ENCODE results near the gene MFAP3L.
"Not testable (repeated sequence)": the region's sequence is repeated elsewhere in the genome, so short reads cannot be mapped to it uniquely, and the experiment has no call there.

Gene MFAP3L

DNA sequence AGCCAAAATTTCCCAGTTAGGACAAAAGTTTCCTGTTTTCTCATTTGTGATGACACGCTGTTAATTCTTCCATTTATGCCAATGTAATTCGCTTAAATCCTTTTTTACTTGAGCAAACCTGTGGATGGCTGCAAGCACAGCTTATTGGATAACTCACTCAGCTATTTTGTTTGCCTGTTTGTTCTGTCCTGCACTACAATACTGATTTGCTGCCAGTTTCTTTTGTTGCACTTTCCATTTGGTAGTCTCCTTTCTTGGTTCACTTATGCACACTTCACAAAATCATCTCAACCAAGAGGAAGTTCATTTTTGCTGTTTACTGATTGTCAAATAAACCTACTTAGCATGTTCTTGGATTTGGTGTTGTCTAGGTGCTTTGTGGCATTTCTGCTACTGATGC, 40.3 kb downstream of the MFAP3L start:
- DNase-seq, result no peak

- DNase-seq, result no peak
Measured at GRCh38 chr4:169984745-169985144, 41.5 kb downstream of the MFAP3L start.

- DNase-seq, result no peak
Measured at GRCh38 chr4:169984173-169984572, 42.0 kb downstream of the MFAP3L start.

- no peak for DNase-seq
Measured at GRCh38 chr4:169976951-169977350, 49.2 kb downstream of the MFAP3L start.

DNA sequence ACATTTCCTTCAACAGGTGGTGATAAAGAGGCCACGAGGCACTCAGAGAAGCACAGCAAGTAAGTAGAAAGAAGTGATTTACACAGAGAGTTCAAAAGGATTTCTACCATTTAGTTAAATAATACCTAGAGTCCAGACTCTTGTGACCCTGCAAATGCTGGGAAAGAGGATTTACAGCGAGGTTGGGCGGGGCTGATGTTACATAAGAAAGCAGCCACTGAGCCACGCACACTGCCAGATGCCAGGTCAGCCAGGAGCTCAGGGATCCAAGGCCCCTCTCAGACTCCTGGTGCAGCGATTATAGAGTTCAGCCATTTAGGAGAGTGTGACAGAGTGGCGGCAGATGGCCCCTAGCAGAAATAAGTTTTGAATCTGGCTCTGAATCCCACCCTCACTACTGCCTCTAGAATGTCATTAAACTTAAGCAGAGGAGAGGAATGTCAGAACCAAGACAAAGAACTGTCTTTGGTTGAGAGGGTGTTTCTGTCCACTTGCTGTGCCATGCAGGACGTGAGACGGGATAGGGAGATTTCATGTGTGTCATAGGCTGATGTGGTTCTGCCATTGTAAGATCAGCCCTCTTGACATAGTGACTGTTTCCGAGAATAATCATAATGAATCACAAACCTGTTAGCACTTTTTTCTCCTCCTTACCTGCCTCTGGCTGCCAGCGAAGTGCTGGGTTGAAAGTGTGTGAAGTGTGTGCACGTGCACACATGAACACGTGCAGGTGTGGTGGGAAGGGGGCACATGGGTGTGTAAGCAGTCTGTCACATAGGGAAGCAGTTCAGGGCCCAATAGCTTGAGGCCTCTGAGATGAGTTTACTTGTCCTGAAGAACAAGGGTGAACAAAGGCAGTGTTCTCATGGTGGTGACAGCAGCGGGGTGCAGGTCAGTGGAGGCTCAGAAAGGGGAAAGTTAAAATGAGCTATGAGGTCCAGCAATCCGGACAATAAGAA, 50.1 kb downstream of the MFAP3L start:
- DNase-seq, result no peak

DNA sequence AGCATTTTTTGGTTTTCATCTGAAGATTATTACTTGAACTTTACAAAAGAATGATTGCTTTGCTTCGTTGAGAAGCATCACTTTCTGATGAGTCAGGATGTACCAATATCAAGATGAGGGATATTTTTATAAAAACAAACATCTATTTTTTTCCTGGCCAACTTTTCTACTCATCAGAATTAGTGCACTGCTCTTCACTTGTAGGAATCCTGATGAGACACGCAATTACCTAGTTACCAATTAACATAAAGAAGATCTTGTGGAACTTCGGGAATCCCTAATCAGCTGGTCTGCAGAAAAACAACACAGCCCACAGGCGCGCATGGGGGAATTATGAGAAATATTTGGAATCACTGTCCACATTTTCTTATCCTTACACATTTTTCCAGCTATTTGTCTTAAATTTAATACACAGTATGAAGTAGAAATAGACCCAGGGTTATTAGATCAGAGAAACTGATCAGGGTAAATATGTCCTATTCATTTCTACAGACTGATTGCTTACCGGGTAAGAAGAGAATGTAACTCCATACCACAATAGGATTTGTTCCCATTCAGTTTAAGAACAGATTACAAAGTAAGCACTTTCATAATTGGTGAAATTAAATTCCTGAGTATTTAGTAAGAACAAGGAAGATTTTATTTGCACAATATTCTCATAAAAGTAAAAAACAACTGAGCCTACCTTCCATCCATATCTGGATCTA, 50.9 kb downstream of the MFAP3L start:
- DNase-seq, result no peak

DNA sequence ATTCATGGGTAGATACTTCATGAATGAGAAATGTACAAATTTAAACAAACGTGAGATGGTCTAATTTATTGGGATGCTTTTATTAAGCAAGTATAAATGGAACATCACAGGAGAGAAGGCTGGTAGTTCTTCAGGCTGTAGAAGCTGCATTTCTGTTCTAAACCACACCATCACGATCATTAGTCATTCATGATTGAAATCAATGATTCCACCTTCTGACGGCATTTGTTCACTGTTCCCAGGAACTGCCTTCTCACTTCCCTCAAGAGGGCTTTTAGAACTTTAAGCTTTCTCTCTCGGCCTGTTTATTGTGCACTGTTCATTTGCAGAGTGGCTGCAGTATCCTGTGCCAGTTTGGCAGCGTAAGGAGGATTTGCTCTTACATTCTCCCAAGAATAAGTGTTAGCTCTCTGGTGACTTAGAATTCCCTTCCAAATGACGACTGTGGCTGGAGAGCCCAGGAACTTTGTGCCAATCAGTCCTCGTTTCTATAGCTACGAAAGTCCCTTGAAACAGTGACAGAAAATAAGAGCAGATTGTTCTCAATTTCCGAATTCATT, 54.7 kb downstream of the MFAP3L start:
- no peak for DNase-seq

- no peak for DNase-seq
Measured at GRCh38 chr4:169968999-169969398, 57.2 kb downstream of the MFAP3L start.

DNA sequence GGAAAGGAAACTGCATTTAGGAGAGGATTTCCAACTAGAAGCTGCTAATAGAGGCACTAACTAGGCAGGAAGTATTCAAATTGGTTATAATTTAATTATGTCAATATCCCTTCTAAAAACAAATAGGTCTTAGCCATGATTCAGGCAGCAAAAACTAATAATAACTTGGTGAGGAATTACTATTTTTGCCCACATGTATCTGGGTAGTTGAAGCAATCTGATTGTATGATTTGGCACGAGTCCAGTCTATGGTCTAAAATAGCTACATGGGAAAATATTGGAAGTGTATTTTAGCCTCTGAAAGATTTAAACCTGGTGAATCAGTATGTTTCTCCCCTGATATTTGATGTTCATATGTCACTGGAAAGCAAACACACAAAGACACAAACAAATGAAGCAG, 62.2 kb downstream of the MFAP3L start:
- DNase-seq, result no peak

- no peak for DNase-seq
Measured at GRCh38 chr4:169959254-169959653, 66.9 kb downstream of the MFAP3L start.

DNA sequence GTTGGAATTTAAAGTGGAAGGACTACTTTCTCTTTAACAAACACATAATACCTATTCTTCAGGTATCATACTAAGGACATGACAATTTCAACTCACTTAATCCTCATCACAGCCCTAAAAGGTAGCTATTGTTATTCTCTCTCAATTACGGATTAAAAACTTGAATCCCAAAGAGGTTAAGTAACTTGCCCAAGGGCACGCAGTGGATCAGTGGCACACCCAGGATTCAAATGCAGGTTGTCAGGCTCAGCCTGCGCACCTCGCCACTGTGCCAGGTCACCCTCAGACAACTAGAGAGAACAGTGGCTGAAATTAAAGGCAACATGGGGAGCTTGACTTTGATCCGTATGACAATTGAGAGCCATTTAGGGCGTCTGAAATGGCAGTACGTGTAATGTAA, 67.6 kb downstream of the MFAP3L start:
- DNase-seq, result no peak

- no peak for DNase-seq
Measured at GRCh38 chr4:169957785-169958184, 68.4 kb downstream of the MFAP3L start.

DNA sequence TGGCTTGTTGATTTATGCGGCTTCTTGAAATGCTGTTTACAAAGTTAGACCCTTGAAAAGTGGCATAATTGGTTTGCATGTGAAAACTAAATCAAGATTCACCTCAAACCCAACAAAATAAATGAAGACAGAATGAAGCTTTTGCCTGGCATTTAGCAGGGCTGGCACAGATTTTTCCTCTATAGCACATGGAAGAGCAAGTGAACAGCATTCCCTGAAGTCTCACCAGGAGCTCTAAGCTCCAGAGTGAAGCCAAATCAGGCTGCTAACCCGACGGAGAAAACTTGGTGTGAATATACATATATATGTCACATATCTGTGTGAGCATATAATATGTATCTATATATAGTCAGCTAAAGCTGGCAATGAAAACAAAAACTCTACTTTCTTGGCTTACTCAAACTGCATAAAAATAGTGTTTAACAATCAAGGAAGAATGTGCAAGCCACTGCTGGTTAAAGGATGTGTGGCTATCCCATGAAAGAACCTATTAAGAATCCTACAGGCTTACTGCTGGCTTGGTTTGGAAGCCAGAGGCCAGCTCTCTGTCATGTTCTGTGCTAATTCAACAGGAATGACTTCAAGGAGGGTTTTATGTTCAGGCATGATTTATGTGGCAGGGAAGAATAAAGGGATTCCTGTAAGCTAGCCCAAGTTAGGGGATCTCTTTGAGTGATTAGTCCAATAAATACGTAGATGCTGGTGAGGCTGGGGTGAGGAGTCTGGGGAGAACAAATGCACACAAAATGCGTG, 69.9 kb downstream of the MFAP3L start:
- DNase-seq, result no peak

DNA sequence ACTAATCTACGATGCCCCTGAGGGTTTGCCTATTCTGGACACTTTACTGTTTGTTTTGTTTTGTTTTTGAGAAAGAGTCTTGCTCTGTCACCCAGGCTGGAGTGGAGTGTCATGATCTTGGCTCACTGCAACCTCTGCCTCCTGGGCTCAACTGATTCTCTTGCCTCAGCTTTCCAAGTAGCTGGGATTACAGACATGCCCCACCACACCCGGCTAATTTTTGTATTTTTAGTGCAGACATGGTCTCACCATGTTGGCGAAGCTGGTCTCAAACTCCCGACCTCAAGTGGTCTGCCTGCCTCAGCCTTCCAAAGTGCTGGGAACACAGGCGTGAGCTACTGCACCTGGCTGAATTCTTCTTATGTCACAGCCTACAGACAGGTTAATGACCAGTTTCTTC, 70.7 kb downstream of the MFAP3L start:
- DNase-seq, result no peak

DNA sequence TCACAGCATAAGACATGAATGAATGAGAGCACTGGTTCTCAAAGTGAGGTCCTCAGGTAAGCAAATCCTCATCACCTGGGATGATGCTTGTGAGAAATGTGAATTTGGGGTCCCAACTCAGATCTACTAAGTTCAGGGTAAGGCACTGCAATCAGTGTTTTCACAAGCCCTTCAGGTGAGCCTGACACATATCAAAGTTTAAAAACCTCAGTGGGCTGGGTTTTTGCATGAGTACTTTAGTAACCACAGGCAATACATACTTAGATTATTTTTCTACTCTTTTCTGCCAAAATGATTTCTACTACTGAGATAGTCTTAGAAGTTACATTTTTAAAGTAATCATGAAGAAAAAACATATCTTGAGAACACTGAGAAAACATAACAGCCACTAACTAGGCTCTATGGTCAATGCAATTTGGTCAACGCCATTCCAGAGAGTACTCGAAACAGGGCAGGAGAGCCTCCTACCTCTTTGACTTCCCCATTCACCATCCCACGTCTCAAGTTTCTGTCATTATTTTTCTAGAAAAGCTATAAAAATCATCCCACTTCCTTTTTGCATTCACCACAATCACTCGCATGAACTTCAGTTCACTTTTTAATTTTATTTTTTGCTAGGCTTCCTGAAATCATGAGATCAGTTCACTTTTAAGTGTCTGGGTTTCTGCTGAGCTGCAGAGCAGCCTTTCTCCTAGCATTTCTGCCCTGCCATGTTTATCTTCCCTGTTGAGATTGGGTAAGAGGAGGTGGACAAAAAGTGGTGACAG, 73.8 kb downstream of the MFAP3L start:
- DNase-seq, result no peak

- no peak for DNase-seq
Measured at GRCh38 chr4:169948271-169948670, 77.9 kb downstream of the MFAP3L start.

GRCh38 chr4:169945636-169946035, 80.6 kb downstream of the MFAP3L start:
- DNase-seq, result no peak

- not testable (repeated sequence) for DNase-seq
Measured at GRCh38 chr4:169943601-169944000, 82.6 kb downstream of the MFAP3L start.

- DNase-seq, result no peak
Measured at GRCh38 chr4:169941141-169941540, 85.1 kb downstream of the MFAP3L start.

DNA sequence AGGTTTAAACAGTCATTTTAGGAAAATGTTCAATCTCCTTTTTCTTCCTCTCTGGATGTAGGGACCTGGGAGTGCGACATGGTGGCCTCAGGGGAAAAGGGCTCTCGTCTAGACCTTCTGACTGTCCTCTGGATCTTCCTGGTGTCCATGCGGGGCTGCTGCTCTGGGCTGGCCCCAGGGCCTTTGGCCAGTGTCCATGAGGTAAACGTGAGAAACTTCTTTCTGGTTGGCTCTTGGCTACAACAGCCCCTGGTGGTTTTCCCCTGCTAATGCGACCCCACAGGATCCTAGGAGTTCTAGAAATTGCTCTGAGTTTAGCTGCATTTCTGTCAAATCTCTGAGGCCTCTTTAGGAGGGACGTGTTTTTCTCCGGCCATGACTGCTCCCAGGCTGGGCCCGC, 85.7 kb downstream of the MFAP3L start:
- no peak for DNase-seq
